Right lobe of liver (tissue), 4 donors: ENCODE data around the gene ASTN1.

Experiments used
- POLR2A ChIP-seq: fragments of 450-650 bp; IDR thresholded peaks from one replicate; pipeline ENCODE4 v1.6.1; 2017; ENCODE audit warnings: antibody characterized with exemption, mild to moderate bottlenecking
- TF ChIP-seq, protein P1 (sequence below), 4 donors: fragments of 200-600 bp in 3 of 4; fragments of 450-650 bp in 1 of 4; IDR thresholded peaks; one replicate each; pipeline versions ENCODE4 v1.5.1 to v1.8.0; 2016 to 2022; ENCODE audit warnings: antibody characterized with exemption in 4 of 4, mild to moderate bottlenecking in 2 of 4
- donor health status: DM: no; HTN: no; CAD: no.
- donor health status: DM: no; HTN: no; CAD: no.
- donor health status: DM: no; HTN: yes; CAD: no.

- TF ChIP-seq, protein P1, sequence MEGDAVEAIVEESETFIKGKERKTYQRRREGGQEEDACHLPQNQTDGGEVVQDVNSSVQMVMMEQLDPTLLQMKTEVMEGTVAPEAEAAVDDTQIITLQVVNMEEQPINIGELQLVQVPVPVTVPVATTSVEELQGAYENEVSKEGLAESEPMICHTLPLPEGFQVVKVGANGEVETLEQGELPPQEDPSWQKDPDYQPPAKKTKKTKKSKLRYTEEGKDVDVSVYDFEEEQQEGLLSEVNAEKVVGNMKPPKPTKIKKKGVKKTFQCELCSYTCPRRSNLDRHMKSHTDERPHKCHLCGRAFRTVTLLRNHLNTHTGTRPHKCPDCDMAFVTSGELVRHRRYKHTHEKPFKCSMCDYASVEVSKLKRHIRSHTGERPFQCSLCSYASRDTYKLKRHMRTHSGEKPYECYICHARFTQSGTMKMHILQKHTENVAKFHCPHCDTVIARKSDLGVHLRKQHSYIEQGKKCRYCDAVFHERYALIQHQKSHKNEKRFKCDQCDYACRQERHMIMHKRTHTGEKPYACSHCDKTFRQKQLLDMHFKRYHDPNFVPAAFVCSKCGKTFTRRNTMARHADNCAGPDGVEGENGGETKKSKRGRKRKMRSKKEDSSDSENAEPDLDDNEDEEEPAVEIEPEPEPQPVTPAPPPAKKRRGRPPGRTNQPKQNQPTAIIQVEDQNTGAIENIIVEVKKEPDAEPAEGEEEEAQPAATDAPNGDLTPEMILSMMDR (IDR thresholded peaks at IDR 0.05), result no peak
- TF ChIP-seq POLR2A, result no peak
Observed at GRCh38 chr1:176879784-176880620, 284.5 kb downstream of the ASTN1 start.
